ENCODE measurements around the gene SFRP4. TPM values are rescaled to one million over a fixed set of nuclear protein-coding genes. Genes with fewer than 3 reads are reported as not detected.

Gene SFRP4
- polyA plus RNA-seq, 1 of the 3 experiments (the other 2 are of a cell fraction): not detected

- peak; percentile 89 for DNase-seq
- peak within 1 kb of the TSS; percentile 92 for H2AFZ ChIP-seq (ENCODE audit: low read depth)
- ChIA-PET POLR2A (interaction anchor here (1.2 to 1.6 kb wide), 2 partner anchors 37 to 114 kb away, joined by 3 read pairs; no protein-coding TSS in a partner anchor), CTCF (interaction anchor here (0.6 to 16.2 kb wide), 34 partner anchors 9 to 684 kb away, joined by 3 to 280 read pairs (median 3); no protein-coding TSS in a partner anchor)
- 15% methylated on average over 15 of the region's 22 CpGs for WGBS (ENCODE audit: low lambda C conversion rate)
- no peaks in the 10 kb centered on the region for H3F3A ChIP-seq (replicated peaks; ENCODE audit: insufficient read depth)
- peak within 1 kb of the TSS; percentile 74 to 94 for H3K4me3 ChIP-seq (ENCODE audit: low read depth in 2 of 2, low read length in 1 of 2)
- peaks cover 0 to 30% of the 10 kb centered on the region in 2 experiments; a peak in 2 of 4 replicates for H3K4me1 ChIP-seq (ENCODE audit: control insufficient read depth in 1 of 2, insufficient read depth in 2 of 2, low read depth in 1 of 2, low read length in 1 of 2)
- H3K9me3 ChIP-seq: no peaks in the 10 kb centered on the region
- H3K27ac ChIP-seq (ENCODE audit: low read depth in 2 of 2, low read length in 1 of 2): peak within 1 kb of the TSS; percentile 34 to 94
- H3K27me3 ChIP-seq (ENCODE audit: insufficient read depth): peaks cover 28% of the 10 kb centered on the region; the same call in 1 of the 2 replicates
- no peaks in the 10 kb centered on the region for H4K20me1 ChIP-seq (ENCODE audit: insufficient read depth)
- H3K79me2 ChIP-seq (ENCODE audit: insufficient read depth): peaks cover 6% of the 10 kb centered on the region; the same call in 1 of the 2 replicates
- no peaks in the 10 kb centered on the region for H3K9me2 ChIP-seq
- peak within 1 kb of the TSS; percentile 89 for H3K4me2 ChIP-seq
- peak within 1 kb of the TSS; percentile 69 for H3K9ac ChIP-seq
- no peaks in the 10 kb centered on the region for H3K36me3 ChIP-seq (replicated peaks in 1 of 2; ENCODE audit: control insufficient read depth in 1 of 2, insufficient read depth in 2 of 2, low read length in 1 of 2)
- peak; percentile 35; the same call in 1 of the 2 replicates for TF ChIP-seq REST (IDR thresholded peaks at IDR 0.05; ENCODE audit: low read depth, low read length)
- no peak for TF ChIP-seq NFIC (IDR thresholded peaks at IDR 0.05; ENCODE audit: borderline replicate concordance)
- no peak for TF ChIP-seq SIN3A (IDR thresholded peaks at IDR 0.05; ENCODE audit: borderline replicate concordance, low read depth, low read length)
- TF ChIP-seq YY1 (IDR thresholded peaks at IDR 0.05; ENCODE audit: low read depth): no peak
- TF ChIP-seq MXI1 (IDR thresholded peaks at IDR 0.05; ENCODE audit: low read depth, low read length): peak; percentile 46; the same call in 1 of the 2 replicates
- no peak for TF ChIP-seq TCF12 (IDR thresholded peaks at IDR 0.05)
- TF ChIP-seq RCOR1 (IDR thresholded peaks at IDR 0.05; ENCODE audit: low read length): 0 out of 2 replicates have a peak, but pooled peaks have one; percentile 65
- no peak for TF ChIP-seq NRF1 (IDR thresholded peaks at IDR 0.05; ENCODE audit: low read depth, low read length)
- peak; percentile 40; the same call in 1 of the 2 replicates for TF ChIP-seq RAD21 (IDR thresholded peaks at IDR 0.05; ENCODE audit: low read length)
- no peak for TF ChIP-seq RXRA (IDR thresholded peaks at IDR 0.05; ENCODE audit: borderline replicate concordance, low read depth)
- TF ChIP-seq, protein P1, sequence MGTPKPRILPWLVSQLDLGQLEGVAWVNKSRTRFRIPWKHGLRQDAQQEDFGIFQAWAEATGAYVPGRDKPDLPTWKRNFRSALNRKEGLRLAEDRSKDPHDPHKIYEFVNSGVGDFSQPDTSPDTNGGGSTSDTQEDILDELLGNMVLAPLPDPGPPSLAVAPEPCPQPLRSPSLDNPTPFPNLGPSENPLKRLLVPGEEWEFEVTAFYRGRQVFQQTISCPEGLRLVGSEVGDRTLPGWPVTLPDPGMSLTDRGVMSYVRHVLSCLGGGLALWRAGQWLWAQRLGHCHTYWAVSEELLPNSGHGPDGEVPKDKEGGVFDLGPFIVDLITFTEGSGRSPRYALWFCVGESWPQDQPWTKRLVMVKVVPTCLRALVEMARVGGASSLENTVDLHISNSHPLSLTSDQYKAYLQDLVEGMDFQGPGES (IDR thresholded peaks at IDR 0.05; ENCODE audit: low read depth, low read length): no peak
- no peak for TF ChIP-seq ZBTB33 (IDR thresholded peaks at IDR 0.05; ENCODE audit: borderline replicate concordance, low read depth)
- no peak for TF ChIP-seq TEAD4 (IDR thresholded peaks at IDR 0.05; ENCODE audit: borderline replicate concordance, insufficient read depth)
- no peak for TF ChIP-seq PBX3 (IDR thresholded peaks at IDR 0.05)
- TF ChIP-seq ELF1 (IDR thresholded peaks at IDR 0.05): no peak
- no peak for TF ChIP-seq GATA2 (CRISPR knock-in tag; IDR thresholded peaks at IDR 0.05)
- TF ChIP-seq, protein P2, sequence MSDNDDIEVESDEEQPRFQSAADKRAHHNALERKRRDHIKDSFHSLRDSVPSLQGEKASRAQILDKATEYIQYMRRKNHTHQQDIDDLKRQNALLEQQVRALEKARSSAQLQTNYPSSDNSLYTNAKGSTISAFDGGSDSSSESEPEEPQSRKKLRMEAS (IDR thresholded peaks at IDR 0.05; ENCODE audit: low read depth): peak; percentile 37; the same call in 1 of the 2 replicates
- TF ChIP-seq USF1 (IDR thresholded peaks at IDR 0.05; ENCODE audit: borderline replicate concordance, low read depth): no peak
- TF ChIP-seq CHD2 (IDR thresholded peaks at IDR 0.05; ENCODE audit: low read length, partially characterized antibody): peak; percentile 91
- TF ChIP-seq USF2 (IDR thresholded peaks at IDR 0.05; ENCODE audit: borderline replicate concordance, low read depth, low read length): no peak
- TF ChIP-seq SMC3 (IDR thresholded peaks at IDR 0.05; ENCODE audit: low read depth, low read length): no peak
- TF ChIP-seq MEF2A (IDR thresholded peaks at IDR 0.05; ENCODE audit: borderline replicate concordance, low read depth): no peak
Observed at GRCh38 chr7:37920305-37920848, 3.8 kb upstream of the SFRP4 start, which contains the start of gene EPDR1. TSS of gene EPDR1 (plus strand) at chr7:37920640. CDS start at chr7:37920940, 300 bp downstream.

Measured in SK-N-SH (cell line).